BLaER1 (cell line): ENCODE results near the gene SLC38A4.

Source experiments
- H3K27ac ChIP-seq: shearing (Covaris generic); formaldehyde crosslinking; 2 replicates; pipeline ENCODE4 v1.8.1; 2022
- H3K27me3 ChIP-seq: shearing (Covaris generic); formaldehyde crosslinking; 2 replicates; pipeline ENCODE4 v1.8.1; 2022
- H3K36me3 ChIP-seq: shearing (Covaris generic); formaldehyde crosslinking; 2 replicates; pipeline ENCODE4 v1.8.1; 2022
- H3K4me1 ChIP-seq: shearing (Covaris generic); formaldehyde crosslinking; 2 replicates; pipeline ENCODE4 v1.8.1; 2022
- H3K4me2 ChIP-seq: shearing (Covaris generic); formaldehyde crosslinking; 2 replicates; pipeline ENCODE4 v1.8.1; 2022
- H3K4me3 ChIP-seq: shearing (Covaris generic); formaldehyde crosslinking; 2 replicates; pipeline ENCODE4 v1.8.1; 2022
- H3K9ac ChIP-seq: shearing (Covaris generic); formaldehyde crosslinking; 2 replicates; pipeline ENCODE4 v1.8.1; 2022
- H3K9me3 ChIP-seq: shearing (Covaris generic); formaldehyde crosslinking; 2 replicates; pipeline ENCODE4 v1.8.1; 2022
- H4K20me1 ChIP-seq: shearing (Covaris generic); formaldehyde crosslinking; 2 replicates; pipeline ENCODE4 v1.8.1; 2022
- Cebpa-rat ChIP-seq: shearing (Covaris generic); IDR thresholded peaks from 2 replicates; pipeline ENCODE4 v1.8.1; 2022

SLC38A4 gene

GRCh38 chr12:46783871-46784270, 41.9 kb downstream of the SLC38A4 start:
- no peak overlapping the region for H3K4me2 ChIP-seq
- H3K9ac ChIP-seq = no peak overlapping the region
- no peaks in the 10 kb centered on the region for H3K4me1 ChIP-seq

GRCh38 chr12:46779879-46780278, 45.9 kb downstream of the SLC38A4 start:
- H3K27me3 ChIP-seq = no peaks in the 10 kb centered on the region
- H3K27ac ChIP-seq = no peak overlapping the region
- no peaks in the 10 kb centered on the region for H3K36me3 ChIP-seq
- H3K9me3 ChIP-seq = no peaks in the 10 kb centered on the region
- no peak overlapping the region for H3K9ac ChIP-seq
- no peaks in the 10 kb centered on the region for H3K4me1 ChIP-seq
- no peak overlapping the region for H3K4me2 ChIP-seq
- TF ChIP-seq Cebpa-rat = no peak
- no peak overlapping the region for H3K4me3 ChIP-seq
- no peaks in the 10 kb centered on the region for H4K20me1 ChIP-seq

More at GRCh38 chr12:46783871-46784270, 41.9 kb downstream of the SLC38A4 start:
- H3K27ac ChIP-seq = no peak overlapping the region
- no peaks in the 10 kb centered on the region for H3K27me3 ChIP-seq
- no peaks in the 10 kb centered on the region for H3K36me3 ChIP-seq
- no peak overlapping the region for H3K4me3 ChIP-seq
- no peak for TF ChIP-seq Cebpa-rat
- H4K20me1 ChIP-seq = no peaks in the 10 kb centered on the region
- no peaks in the 10 kb centered on the region for H3K9me3 ChIP-seq

- TF ChIP-seq Cebpa-rat = no peak
- Histone ChIP-seq H3K4me3 (no peak overlapping the region), H3K9ac (no peak overlapping the region), H3K36me3 (no peaks in the 10 kb centered on the region), H3K27ac (no peak overlapping the region), H3K4me1 (no peaks in the 10 kb centered on the region), H3K27me3 (no peaks in the 10 kb centered on the region), H4K20me1 (no peaks in the 10 kb centered on the region), H3K4me2 (no peak overlapping the region), H3K9me3 (no peaks in the 10 kb centered on the region)
These were observed 46.7 kb downstream of the SLC38A4 start for GRCh38 chr12:46779063-46779462.

GRCh38 chr12:46778415-46778814, 47.4 kb downstream of the SLC38A4 start:
- H3K9ac ChIP-seq = no peak overlapping the region
- no peaks in the 10 kb centered on the region for H3K36me3 ChIP-seq
- H3K4me2 ChIP-seq = no peak overlapping the region
- no peaks in the 10 kb centered on the region for H3K27me3 ChIP-seq
- H3K27ac ChIP-seq = no peak overlapping the region
- TF ChIP-seq Cebpa-rat = no peak
- no peaks in the 10 kb centered on the region for H4K20me1 ChIP-seq
- H3K9me3 ChIP-seq = no peaks in the 10 kb centered on the region
- no peaks in the 10 kb centered on the region for H3K4me1 ChIP-seq
- no peak overlapping the region for H3K4me3 ChIP-seq

GRCh38 chr12:46777587-46777986, 48.2 kb downstream of the SLC38A4 start:
- no peak overlapping the region for H3K9ac ChIP-seq
- no peak overlapping the region for H3K4me2 ChIP-seq
- H3K27ac ChIP-seq = no peak overlapping the region
- no peak overlapping the region for H3K4me3 ChIP-seq
- H3K4me1 ChIP-seq = no peaks in the 10 kb centered on the region
- no peaks in the 10 kb centered on the region for H3K9me3 ChIP-seq
- no peaks in the 10 kb centered on the region for H3K27me3 ChIP-seq
- no peak for TF ChIP-seq Cebpa-rat
- H4K20me1 ChIP-seq = no peaks in the 10 kb centered on the region
- H3K36me3 ChIP-seq = no peaks in the 10 kb centered on the region

GRCh38 chr12:46775796-46776195, 50.0 kb downstream of the SLC38A4 start:
- no peaks in the 10 kb centered on the region for H3K27me3 ChIP-seq
- no peak overlapping the region for H3K4me2 ChIP-seq
- no peaks in the 10 kb centered on the region for H3K4me1 ChIP-seq
- no peak overlapping the region for H3K27ac ChIP-seq
- H3K36me3 ChIP-seq = no peaks in the 10 kb centered on the region
- H4K20me1 ChIP-seq = no peaks in the 10 kb centered on the region
- H3K9me3 ChIP-seq = no peaks in the 10 kb centered on the region
- no peak overlapping the region for H3K9ac ChIP-seq
- no peak for TF ChIP-seq Cebpa-rat
- no peak overlapping the region for H3K4me3 ChIP-seq

GRCh38 chr12:46774322-46774633, 51.5 kb downstream of the SLC38A4 start:
- Histone ChIP-seq H3K27ac (no peak overlapping the region), H3K4me3 (no peak overlapping the region), H3K36me3 (no peaks in the 10 kb centered on the region), H4K20me1 (no peaks in the 10 kb centered on the region), H3K27me3 (no peaks in the 10 kb centered on the region), H3K9me3 (no peaks in the 10 kb centered on the region), H3K4me1 (no peaks in the 10 kb centered on the region), H3K4me2 (no peak overlapping the region), H3K9ac (no peak overlapping the region)
- no peak for TF ChIP-seq Cebpa-rat

- no peak for TF ChIP-seq Cebpa-rat
- Histone ChIP-seq H3K27me3 (no peaks in the 10 kb centered on the region), H3K27ac (no peak overlapping the region), H4K20me1 (no peaks in the 10 kb centered on the region), H3K36me3 (no peaks in the 10 kb centered on the region), H3K4me3 (no peak overlapping the region), H3K9me3 (no peaks in the 10 kb centered on the region), H3K9ac (no peak overlapping the region), H3K4me1 (no peaks in the 10 kb centered on the region), H3K4me2 (no peak overlapping the region)
These were observed 52.0 kb downstream of the SLC38A4 start for GRCh38 chr12:46773586-46774321.

- Histone ChIP-seq H4K20me1 (no peaks in the 10 kb centered on the region), H3K4me3 (no peak overlapping the region), H3K9me3 (no peaks in the 10 kb centered on the region), H3K27me3 (no peaks in the 10 kb centered on the region), H3K4me1 (no peaks in the 10 kb centered on the region), H3K4me2 (no peak overlapping the region), H3K9ac (no peak overlapping the region), H3K36me3 (no peaks in the 10 kb centered on the region), H3K27ac (no peak overlapping the region)
- TF ChIP-seq Cebpa-rat = no peak
These were observed 54.4 kb downstream of the SLC38A4 start for GRCh38 chr12:46771268-46771827.

- Histone ChIP-seq H3K4me1 (no peaks in the 10 kb centered on the region), H4K20me1 (no peaks in the 10 kb centered on the region), H3K36me3 (no peaks in the 10 kb centered on the region), H3K27ac (no peak overlapping the region), H3K27me3 (no peaks in the 10 kb centered on the region), H3K9ac (no peak overlapping the region), H3K4me2 (no peak overlapping the region), H3K4me3 (no peak overlapping the region), H3K9me3 (no peaks in the 10 kb centered on the region)
- TF ChIP-seq Cebpa-rat = no peak
These were observed 55.2 kb downstream of the SLC38A4 start for GRCh38 chr12:46770501-46771183.
